Testis (tissue), 2 donors: ENCODE data around the gene CELSR2.

Experiments
- CTCF ChIP-seq, 3 experiments: fragments of 450-650 bp in 2 of 3; fragments of 200-600 bp in 1 of 3; sonication (generic) in 1 of 3; IDR thresholded peaks; one replicate each; pipeline ENCODE4 v1.5.1; 2016 to 2019; ENCODE audit warnings: antibody characterized with exemption in 3 of 3, mild to moderate bottlenecking in 2 of 3, moderate library complexity in 1 of 3
- POLR2A ChIP-seq: fragments of 450-650 bp; IDR thresholded peaks from one replicate; pipeline ENCODE4 v1.6.1; 2017; ENCODE audit warnings: antibody characterized with exemption, mild to moderate bottlenecking, moderate library complexity

- TF ChIP-seq POLR2A (no peak), CTCF (IDR thresholded peaks at IDR 0.05) (peak; percentile 31 to 57 (median 50))
Measured at GRCh38 chr1:109239409-109240068, 9.8 kb upstream of the CELSR2 start.
